OCI-M2 (cell line): ENCODE results near the gene SLC7A4.

Experiments
- DNase-seq: peaks from one replicate; lab custom pipeline; 2025; ENCODE audit not compliant: unreplicated experiment; lab: John Stamatoyannopoulos, UW

Gene SLC7A4

DNA sequence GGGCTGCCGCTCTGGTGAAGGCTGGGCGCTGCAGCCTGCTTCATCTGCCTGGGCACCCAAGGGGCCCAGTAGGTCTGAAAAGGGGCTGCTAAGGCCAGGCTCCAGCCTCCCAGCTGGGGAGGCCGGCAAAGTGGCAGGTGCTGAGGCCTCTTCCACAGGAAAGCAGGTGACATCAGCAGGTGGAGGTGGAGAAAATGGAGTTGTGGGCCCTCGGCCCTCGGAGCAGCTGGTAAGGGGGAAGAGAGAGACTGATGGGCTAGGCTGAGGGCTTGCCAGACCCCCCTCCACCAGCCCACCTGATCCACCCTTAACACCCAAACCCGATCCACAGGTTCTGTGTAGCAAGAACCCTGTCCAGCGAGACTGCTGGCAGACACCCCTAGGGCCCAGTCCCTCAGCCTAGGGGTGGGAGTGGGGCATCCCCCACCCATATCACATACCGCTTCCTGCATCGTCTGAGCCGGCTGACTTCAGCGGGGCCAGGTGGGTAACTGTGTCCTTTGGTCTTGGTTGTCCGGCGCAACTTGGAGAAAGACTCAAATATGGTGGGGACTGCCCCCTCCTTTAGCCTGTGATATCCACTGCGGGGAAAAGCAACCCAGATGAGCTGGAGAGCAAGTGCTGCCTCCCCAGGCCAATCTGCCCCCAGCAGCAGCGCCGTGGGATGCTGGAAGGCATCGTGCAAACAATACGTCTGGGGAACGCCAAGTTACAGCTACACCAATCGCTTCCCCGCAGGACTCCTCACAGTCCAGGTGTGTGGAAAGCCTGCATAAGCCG is 32.0 kb downstream of the SLC7A4 start:
- no peak for DNase-seq

GRCh38 chr22:20999350-21000206 is 32.8 kb downstream of the SLC7A4 start:
- no peak for DNase-seq

DNA sequence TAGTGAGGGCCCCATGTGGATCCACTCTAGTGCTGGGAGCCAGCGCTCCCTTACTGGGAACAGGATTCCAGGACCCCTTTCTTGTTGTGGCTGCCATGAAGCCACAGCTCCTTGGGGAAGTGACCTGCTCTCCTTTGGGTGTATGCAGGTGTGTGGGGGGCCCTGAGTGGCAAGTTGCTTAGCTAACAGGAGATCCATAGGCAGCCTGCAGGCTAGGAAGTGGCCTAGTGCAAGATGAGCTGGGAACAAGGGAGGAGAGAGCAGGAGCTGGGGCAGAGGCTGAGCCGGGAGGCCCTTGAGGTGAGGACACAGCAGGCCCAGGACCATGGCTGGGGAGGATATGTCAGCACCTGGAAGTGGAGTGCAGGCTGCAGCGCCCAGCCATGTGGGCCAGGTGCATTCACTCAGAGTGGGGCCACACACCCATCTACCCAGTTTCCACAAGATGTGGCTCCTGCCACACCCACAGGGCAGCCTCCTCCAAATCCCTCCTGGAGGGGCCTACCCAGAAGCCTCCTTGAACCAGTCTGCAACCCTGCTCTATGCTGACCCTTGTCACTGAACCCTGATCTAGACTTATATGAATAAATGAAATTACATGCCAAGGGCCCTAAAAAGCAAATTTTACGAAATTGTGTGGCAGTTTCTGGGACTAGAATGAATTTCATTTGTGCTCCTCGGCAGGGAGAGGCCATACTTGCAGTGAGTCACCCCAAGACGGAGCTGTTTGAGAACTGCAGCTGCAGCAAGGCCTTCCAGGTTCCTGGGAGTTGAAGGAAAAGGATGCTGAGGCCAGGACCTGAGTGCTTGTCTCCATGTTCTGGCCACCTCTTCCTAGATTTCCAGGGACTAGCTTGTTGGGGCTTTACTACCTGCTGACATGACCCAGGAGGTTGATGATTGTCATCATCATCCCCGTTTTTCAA is 33.7 kb downstream of the SLC7A4 start:
- no peak for DNase-seq

GRCh38 chr22:20997536-20998257 is 34.7 kb downstream of the SLC7A4 start:
- no peak for DNase-seq

DNA sequence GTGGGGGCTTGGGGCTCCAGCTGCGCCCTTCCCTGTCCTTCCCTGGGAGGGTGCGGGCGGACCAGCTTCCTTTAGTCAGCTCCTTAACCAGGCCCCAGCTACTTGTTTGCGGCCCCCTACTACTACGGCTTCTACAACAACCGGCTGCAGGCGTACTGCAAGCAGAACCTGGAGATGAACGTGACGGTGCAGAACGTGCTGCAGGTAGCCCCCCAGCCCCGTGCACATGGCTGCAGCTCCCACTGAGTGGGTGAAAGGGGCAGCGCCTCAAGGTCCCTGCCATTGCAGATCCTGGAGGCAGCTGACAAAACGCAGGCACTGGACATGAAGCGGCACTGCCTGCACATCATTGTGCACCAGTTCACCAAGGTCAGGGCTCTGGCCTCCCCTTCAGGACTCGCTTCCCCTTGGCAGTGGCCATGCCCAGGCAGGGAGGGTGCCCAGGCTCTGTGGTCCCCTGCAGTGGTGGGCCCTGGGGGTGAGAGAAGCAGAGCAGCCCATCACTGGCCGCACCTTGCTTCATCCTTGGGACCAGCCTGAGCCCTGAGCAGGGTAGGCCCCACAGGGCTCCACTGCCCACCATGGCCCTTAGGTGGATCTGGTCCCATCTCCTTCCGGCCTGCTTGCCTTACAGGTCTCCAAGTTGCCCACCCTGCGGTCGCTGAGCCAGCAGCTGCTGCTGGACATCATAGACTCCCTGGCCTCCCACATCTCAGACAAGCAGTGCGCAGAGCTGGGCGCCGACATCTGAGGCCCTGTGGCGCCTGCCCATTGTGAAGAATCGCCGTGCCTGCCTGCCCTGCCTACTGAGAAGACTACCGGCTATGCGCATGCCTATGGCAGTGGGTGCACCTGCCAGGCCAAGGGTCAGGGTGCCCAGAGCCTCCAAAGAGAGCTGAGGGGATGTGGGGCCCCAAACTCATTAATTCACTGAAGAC is 35.5 kb downstream of the SLC7A4 start:
- no peak for DNase-seq

GRCh38 chr22:20996031-20996410 is 36.3 kb downstream of the SLC7A4 start:
- no peak for DNase-seq

DNA sequence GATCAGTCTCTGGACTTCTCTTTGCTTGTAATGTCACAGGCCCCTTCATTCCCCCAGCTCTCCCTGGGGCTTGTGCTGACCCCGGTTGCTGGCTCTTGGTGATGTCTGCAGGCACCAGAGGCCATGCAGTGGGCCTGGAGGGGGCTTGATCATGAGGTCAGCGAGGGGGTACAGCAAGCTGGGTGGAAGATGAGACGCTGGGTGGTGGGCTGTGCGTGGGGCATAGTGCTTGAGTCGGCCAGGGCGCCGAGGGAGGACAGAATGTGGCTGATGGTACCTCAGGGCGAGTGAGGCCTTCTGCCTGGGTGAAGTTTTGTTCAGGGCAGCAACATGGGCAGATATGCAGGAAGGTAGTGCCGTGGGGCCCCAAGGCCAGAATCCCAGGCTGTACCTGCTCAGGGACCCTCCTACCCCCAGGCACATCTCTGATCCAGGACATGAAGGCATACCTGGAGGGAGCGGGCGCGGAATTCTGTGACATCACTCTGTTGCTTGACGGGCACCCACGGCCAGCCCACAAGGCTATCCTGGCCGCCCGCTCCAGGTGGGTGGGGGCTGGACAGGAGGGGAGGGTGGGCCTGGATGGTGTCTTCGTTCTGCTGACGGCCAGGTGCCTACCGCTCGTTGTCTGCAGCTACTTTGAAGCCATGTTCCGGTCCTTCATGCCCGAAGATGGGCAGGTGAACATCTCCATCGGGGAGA is 36.9 kb downstream of the SLC7A4 start:
- DNase-seq = no peak

DNA sequence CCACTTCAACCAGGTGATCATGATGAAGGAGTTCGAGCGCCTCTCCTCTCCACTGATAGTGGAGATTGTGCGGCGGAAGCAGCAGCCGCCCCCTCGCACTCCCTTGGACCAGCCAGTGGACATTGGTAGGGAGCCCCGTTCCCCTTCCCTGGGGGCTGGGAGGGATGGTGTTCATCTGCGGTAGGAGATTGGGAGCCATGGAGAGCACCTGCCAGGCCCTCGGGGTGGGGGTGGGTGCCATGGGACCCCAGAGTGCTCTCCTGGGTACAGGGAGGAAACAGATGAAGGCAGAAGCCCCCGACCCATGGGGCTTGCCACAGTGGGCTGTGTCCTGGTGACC is 37.5 kb downstream of the SLC7A4 start:
- DNase-seq = no peak

DNA sequence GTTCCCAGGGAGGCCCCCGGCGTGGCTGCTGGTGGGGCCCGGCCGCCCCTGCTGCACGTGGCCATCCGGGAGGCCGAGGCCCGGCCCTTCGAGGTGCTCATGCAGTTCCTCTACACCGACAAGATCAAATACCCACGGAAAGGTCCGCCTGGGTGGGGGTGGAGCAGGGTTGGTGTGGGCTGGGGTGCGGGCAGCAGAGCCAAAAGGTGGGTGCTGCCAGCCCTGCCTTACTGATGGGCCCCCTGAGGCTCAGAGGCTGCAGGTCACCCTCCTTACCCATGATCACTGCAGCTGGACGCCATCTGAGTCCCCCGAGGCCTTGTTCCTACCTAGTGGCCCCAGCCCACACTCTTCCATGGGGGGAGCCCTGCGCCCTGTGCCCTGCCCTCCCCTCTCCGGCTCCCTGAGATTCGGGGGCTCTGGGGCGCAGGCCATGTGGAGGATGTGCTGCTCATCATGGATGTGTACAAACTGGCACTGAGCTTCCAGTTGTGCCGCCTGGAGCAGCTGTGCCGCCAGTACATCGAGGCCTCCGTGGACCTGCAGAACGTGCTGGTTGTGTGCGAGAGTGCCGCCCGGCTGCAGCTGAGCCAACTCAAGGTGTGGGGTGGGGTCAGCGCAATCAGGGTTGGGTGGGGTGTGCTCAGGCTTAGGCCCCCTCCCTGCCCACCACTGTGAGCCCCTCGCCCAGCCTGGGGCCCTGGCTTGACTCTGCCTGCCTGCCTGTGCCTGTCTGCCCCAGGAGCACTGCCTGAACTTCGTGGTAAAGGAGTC is 38.0 kb downstream of the SLC7A4 start:
- DNase-seq = no peak

DNA sequence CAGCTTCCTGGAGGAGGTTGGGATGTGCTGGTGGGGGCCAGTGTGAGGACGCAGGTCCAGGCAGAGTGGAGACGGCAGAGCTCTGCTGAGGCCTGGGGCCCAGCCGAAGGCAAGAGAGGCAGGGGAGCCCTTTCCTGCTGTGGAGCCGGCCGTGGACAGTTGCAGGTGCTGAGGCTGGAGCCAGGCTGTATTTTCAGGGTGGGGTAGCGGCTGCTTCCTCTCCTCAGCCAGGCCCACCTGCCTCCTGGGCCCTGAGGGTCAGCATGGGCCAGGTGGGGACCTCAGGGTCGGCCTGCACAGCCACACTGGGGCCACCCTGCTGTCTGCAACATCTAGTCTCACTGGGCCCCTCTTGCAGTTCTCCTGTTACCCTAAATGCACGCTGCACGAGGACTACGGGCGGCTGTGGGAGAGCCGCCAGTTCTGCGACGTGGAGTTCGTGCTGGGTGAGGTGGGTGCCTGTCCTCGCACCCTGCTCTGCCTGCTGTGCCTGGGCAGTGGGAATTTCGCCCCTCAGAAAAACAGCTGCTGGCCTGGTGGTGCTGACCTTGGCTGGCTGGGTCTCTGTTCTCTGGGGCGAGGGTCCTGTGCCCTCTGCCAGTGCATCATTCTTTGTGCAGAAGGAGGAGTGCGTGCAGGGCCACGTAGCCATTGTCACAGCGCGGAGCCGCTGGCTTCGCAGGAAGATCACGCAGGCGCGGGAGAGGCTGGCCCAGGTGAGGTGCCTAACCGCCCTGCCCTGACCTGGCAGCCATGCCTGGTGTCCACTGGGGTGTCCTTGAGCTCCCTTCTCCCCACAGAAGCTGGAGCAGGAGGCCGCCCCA is 38.8 kb downstream of the SLC7A4 start:
- DNase-seq = no peak

DNA sequence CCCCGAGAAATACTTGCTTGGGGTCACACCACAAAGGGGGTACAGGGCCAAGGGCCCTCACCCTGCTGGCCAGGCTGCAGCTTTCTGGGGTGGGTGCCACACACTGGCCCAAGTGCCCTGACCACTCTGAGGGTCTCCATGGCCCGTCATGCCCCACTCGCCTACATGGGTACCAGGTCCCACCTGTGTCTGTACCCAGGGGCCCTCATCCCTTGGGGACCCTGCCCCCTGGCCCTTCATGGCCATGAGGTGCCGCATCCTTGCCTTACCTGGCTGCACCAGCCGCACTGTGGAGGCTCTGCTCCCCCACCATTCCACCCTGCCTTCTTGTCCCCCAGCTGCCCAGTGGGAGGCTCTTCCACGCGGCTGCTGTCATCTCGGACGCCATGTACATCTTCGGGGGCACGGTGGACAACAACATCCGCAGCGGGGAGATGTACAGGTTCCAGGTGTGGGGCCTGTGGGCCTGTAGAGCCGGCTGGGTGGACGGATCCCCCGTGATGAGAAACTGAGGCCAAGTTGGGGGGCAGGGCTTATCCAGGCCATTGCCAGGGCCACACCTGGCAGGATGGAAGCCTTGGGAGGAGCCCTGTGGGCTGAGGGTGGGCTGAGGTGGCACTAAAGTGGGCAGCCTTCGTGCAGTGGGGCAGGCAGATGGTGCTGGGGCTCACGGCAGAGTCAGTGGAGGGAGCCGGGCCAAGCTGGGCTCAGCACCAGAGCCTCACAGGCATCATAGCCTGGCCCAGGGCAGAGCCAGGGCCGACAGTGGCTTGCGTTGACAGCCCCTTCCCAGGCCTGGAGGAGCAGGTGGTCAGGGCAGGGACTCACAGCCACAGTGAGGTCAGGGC is 39.7 kb downstream of the SLC7A4 start:
- DNase-seq = no peak

- no peak for DNase-seq
Measured at GRCh38 chr22:20992056-20992442, 40.3 kb downstream of the SLC7A4 start.

DNA sequence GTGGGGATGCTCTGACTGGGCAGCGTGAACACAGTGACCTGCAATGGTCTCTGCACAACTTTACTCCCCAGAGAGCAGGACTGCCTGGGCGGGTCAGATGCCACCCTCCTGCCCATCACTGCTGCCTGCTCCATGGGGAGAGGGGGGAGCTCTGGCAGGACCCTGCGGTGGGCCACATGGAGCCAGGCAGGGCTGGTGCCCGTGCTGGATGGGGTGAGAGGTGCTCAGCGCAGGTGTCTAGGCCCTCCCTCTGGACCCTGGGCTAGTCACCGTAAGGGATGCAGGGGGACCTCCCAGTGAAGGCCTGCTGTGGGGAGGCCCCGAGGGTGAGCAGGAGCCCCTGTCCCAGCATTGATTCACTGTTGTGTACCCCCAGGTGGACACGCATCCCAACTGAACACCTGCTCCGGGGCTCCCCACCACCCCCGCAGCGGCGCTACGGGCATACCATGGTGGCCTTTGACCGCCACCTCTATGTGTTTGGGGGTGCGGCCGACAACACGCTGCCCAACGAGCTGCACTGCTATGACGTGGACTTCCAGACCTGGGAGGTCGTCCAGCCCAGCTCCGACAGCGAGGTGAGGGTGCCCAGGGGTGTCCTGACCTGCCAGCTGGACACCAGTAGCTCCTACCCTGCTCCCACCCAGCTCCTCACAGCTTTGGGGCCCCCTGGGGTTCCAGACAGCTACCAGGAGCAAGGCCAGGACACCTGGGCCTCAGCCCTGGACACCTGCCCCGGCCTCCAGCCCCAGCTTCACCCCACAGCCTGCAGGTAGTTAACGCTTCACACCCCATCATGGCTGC is 40.9 kb downstream of the SLC7A4 start:
- no peak for DNase-seq

- no peak for DNase-seq
Measured at GRCh38 chr22:20990184-20991180, 41.9 kb downstream of the SLC7A4 start.
